ENCODE data around the gene PAPPA2.

Gene PAPPA2

GRCh38 chr1:176847052-176847451 lies 384.1 kb downstream of the PAPPA2 start:
- Histone ChIP-seq H3K4me3 (ENCODE audit: low read depth, low read length) (no peak overlapping the region), H2AFZ (no peak overlapping the region), H3K36me3 (ENCODE audit: control insufficient read depth, insufficient read depth, low read length) (no peaks in the 10 kb centered on the region), H3K79me2 (no peaks in the 10 kb centered on the region), H3K4me2 (ENCODE audit: low read length) (no peak overlapping the region), H3K27ac (no peak overlapping the region), H3K27me3 (ENCODE audit: control insufficient read depth, insufficient read depth, low read length) (no peaks in the 10 kb centered on the region), H3K4me1 (no peaks in the 10 kb centered on the region), H3K9me3 (ENCODE audit: control insufficient read depth, low read length) (no peaks in the 10 kb centered on the region), H3K9ac (no peak overlapping the region)
- no peak for TF ChIP-seq CTCF (IDR thresholded peaks at IDR 0.05)

- Histone ChIP-seq H3K4me2 (ENCODE audit: low read length) (no peak overlapping the region), H3K27me3 (ENCODE audit: control insufficient read depth, insufficient read depth, low read length) (no peaks in the 10 kb centered on the region), H2AFZ (no peak overlapping the region), H3K9me3 (ENCODE audit: control insufficient read depth, low read length) (no peaks in the 10 kb centered on the region), H3K4me1 (no peaks in the 10 kb centered on the region), H3K4me3 (ENCODE audit: low read depth, low read length) (no peak overlapping the region), H3K9ac (no peak overlapping the region), H3K79me2 (no peaks in the 10 kb centered on the region), H3K27ac (no peak overlapping the region), H3K36me3 (ENCODE audit: control insufficient read depth, insufficient read depth, low read length) (no peaks in the 10 kb centered on the region)
- no peak for TF ChIP-seq CTCF (IDR thresholded peaks at IDR 0.05)
These were observed 386.3 kb downstream of the PAPPA2 start for GRCh38 chr1:176849281-176849680.

DNA sequence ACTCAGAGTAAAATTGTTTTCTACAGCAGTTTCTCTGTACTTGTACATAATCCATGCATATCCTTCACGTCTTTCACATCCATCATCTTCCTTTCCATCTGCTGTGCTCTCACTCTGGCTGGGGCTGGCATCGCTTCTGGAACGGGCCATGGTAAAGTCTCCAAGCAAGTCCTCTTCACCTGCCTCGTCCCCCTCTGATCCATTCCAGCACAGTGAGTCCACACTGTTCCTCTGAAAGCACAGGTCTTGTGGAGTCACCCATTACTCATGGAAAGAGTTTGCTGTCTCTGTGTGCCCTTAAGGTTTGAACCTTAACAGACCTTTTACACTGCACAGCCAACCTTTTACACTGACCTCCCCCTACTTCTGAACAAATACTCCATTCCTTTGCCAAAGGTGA lies 387.9 kb downstream of the PAPPA2 start:
- TF ChIP-seq CTCF (IDR thresholded peaks at IDR 0.05), result no peak

DNA sequence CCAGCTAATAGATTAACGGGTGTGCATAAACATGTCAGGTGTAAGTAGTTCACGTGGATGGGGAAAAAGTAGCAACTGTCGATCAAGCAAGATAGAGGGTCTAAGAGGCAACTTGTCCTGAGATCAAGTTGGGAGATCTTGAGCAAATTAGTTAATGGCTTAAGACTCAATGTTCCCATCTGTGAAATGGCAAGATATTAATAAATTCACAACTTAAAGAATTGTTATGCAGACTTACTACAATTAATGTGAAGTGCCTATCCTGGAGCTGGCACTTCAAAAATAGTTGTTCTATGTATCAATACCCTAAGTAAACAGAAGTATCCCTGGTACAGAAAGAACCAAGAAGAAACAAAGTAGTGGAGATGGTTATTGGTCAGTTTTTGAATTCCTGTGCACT lies 389.1 kb downstream of the PAPPA2 start:
- Histone ChIP-seq H3K36me3 (ENCODE audit: control insufficient read depth, insufficient read depth, low read length) (no peaks in the 10 kb centered on the region), H3K4me1 (no peaks in the 10 kb centered on the region), H3K79me2 (no peaks in the 10 kb centered on the region), H3K4me3 (ENCODE audit: low read depth, low read length) (no peak overlapping the region), H3K27me3 (ENCODE audit: control insufficient read depth, insufficient read depth, low read length) (no peaks in the 10 kb centered on the region), H3K9ac (no peak overlapping the region), H3K4me2 (ENCODE audit: low read length) (no peak overlapping the region), H3K9me3 (ENCODE audit: control insufficient read depth, low read length) (no peaks in the 10 kb centered on the region), H2AFZ (no peak overlapping the region), H3K27ac (no peak overlapping the region)
- TF ChIP-seq CTCF (IDR thresholded peaks at IDR 0.05), result no peak

More for the DNA sequence above, 387.9 kb downstream of the PAPPA2 start:
- H3K9ac ChIP-seq, result no peak overlapping the region
- H3K36me3 ChIP-seq (ENCODE audit: control insufficient read depth, insufficient read depth, low read length), result no peaks in the 10 kb centered on the region
- no peak overlapping the region for H3K4me2 ChIP-seq (ENCODE audit: low read length)
- H3K4me1 ChIP-seq, result no peaks in the 10 kb centered on the region
- no peaks in the 10 kb centered on the region for H3K27me3 ChIP-seq (ENCODE audit: control insufficient read depth, insufficient read depth, low read length)
- no peak overlapping the region for H2AFZ ChIP-seq
- H3K9me3 ChIP-seq (ENCODE audit: control insufficient read depth, low read length), result no peaks in the 10 kb centered on the region
- no peak overlapping the region for H3K4me3 ChIP-seq (ENCODE audit: low read depth, low read length)
- H3K27ac ChIP-seq, result no peak overlapping the region
- H3K79me2 ChIP-seq, result no peaks in the 10 kb centered on the region

DNA sequence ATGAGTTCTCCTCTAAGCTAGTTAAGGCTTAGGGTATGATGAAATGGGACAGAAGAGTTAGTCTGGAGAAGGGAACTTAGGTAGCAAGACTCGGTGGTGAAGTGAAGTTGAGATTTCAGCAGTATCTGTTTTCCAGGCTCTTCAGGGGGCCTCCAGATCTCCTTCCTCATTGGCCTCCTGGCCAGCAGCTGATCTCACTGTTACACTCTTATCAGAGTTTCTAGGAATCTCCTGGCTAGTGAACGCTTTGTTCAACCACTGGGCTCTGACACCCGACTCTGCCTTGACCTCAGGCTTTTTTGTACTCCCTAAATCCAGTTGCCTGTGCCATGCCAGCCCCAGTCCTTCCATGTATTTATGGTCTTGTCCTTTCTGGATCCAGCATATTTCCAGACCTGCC lies 390.5 kb downstream of the PAPPA2 start:
- no peaks in the 10 kb centered on the region for H3K4me1 ChIP-seq
- H3K27me3 ChIP-seq (ENCODE audit: control insufficient read depth, insufficient read depth, low read length), result no peaks in the 10 kb centered on the region
- no peak for TF ChIP-seq CTCF (IDR thresholded peaks at IDR 0.05)
- no peak overlapping the region for H3K4me3 ChIP-seq (ENCODE audit: low read depth, low read length)
- H3K9ac ChIP-seq, result no peak overlapping the region
- no peak overlapping the region for H3K27ac ChIP-seq
- no peak overlapping the region for H3K4me2 ChIP-seq (ENCODE audit: low read length)
- no peaks in the 10 kb centered on the region for H3K36me3 ChIP-seq (ENCODE audit: control insufficient read depth, insufficient read depth, low read length)
- no peak overlapping the region for H2AFZ ChIP-seq
- no peaks in the 10 kb centered on the region for H3K9me3 ChIP-seq (ENCODE audit: control insufficient read depth, low read length)
- H3K79me2 ChIP-seq, result no peaks in the 10 kb centered on the region
